Endothelial cell of umbilical vein (primary cell): Measurements from ENCODE around the gene ACVR1C. TPM values are rescaled to one million over a fixed set of nuclear protein-coding genes. Genes with fewer than 3 reads are reported as not detected.

ENCODE experiments used
- BruUV-seq: library from RNA; stranded (reverse); fragments of 400-500 nt; replicated peaks from 2 replicates; lab custom pipeline; 2021; lab: Mats Ljungman, UMichigan
- CTCF ChIA-PET: fragments of 300-600, 350-600 bp; sonication (Branson Sonifier 250); formaldehyde crosslinking; loops from one replicate; lab custom pipeline; 2021; ENCODE audit warnings: antibody characterized with exemption, inconsistent platforms; lab: Charles Lee
- POLR2A ChIA-PET: fragments of 300-600, 350-600 bp; sonication (Branson Sonifier 250); formaldehyde crosslinking; loops from one replicate; lab custom pipeline; 2021; ENCODE audit warnings: antibody characterized with exemption, inconsistent platforms; lab: Charles Lee
- DNase-seq: peaks from one replicate; pipeline ENCODE4 v3.0.0-alpha.2; 2011; ENCODE audit warnings: low read depth, low spot score
- FAIRE-seq: peaks from 2 replicates; lab custom pipeline; 2011; peaks lifted over from hg19 to GRCh38; lab: Jason Lieb, UNC
- H2AFZ ChIP-seq: 2 replicates; pipeline ENCODE4 v1.6.0; 2012; ENCODE audit warnings: low read depth, low read length, control low read depth, inconsistent platforms
- H3K27ac ChIP-seq: 2 replicates; pipeline ENCODE4 v1.5.1; 2011; ENCODE audit warnings: low read depth, mild to moderate bottlenecking, control low read depth, low read length, moderate library complexity; ENCODE audit not compliant: insufficient read depth
- H3K27me3 ChIP-seq, 2 experiments: 2 replicates each; pipeline versions ENCODE4 v1.6.0 to v1.6.1; 2011; ENCODE audit warnings: low read length in 2 of 2, mixed read lengths in 1 of 2; ENCODE audit not compliant: control insufficient read depth in 2 of 2, insufficient read depth in 2 of 2
- H3K36me3 ChIP-seq, 2 experiments: 2 replicates in 1 of 2; 3 replicates in 1 of 2; pipeline ENCODE4 v1.5.1; 2011; ENCODE audit warnings: low read length in 2 of 2, mild to moderate bottlenecking in 1 of 2, moderate library complexity in 1 of 2; ENCODE audit not compliant: control insufficient read depth in 2 of 2, insufficient read depth in 2 of 2; ENCODE audit errors: extremely low read depth in 1 of 2
- H3K4me1 ChIP-seq: 3 replicates; pipeline ENCODE4 v1.5.1; 2011; ENCODE audit warnings: mild to moderate bottlenecking, low read length; ENCODE audit not compliant: control insufficient read depth, insufficient read depth; ENCODE audit errors: extremely low read depth
- H3K4me2 ChIP-seq: 2 replicates; pipeline ENCODE4 v1.6.1; 2011; ENCODE audit warnings: low read length, control low read depth, mixed read lengths; ENCODE audit not compliant: insufficient read depth
- H3K4me3 ChIP-seq, 3 experiments: fragments of 200-600 bp in 1 of 3; sonication (generic), shearing (Covaris generic) in 1 of 3; replicated peaks in 1 of 3; 2 replicates each; pipeline ENCODE4 v1.5.1; 2011 to 2016; ENCODE audit warnings: control low read depth in 3 of 3, low read length in 3 of 3, mild to moderate bottlenecking in 2 of 3, inconsistent platforms in 1 of 3, low read depth in 1 of 3, moderate library complexity in 1 of 3; ENCODE audit not compliant: insufficient read depth in 1 of 3
- H3K79me2 ChIP-seq: 2 replicates; pipeline ENCODE4 v1.6.0; 2012; ENCODE audit warnings: low read length, inconsistent platforms; ENCODE audit not compliant: control insufficient read depth, insufficient read depth
- H3K9ac ChIP-seq: replicated peaks from 2 replicates; pipeline ENCODE3; 2011; ENCODE audit warnings: low read length, control low read depth; ENCODE audit not compliant: insufficient read depth; ENCODE audit errors: extremely low read depth
- H3K9me1 ChIP-seq: replicated peaks from 3 replicates; pipeline ENCODE4 v1.6.0; 2011; ENCODE audit warnings: mild to moderate bottlenecking, low read length; ENCODE audit not compliant: control insufficient read depth, insufficient read depth; ENCODE audit errors: extremely low read depth
- H3K9me3 ChIP-seq: replicated peaks from 2 replicates; pipeline ENCODE4 v1.5.1; 2012; ENCODE audit warnings: low read length, inconsistent platforms; ENCODE audit not compliant: control insufficient read depth, insufficient read depth
- H4K20me1 ChIP-seq: replicated peaks from 2 replicates; pipeline ENCODE3; 2011; ENCODE audit warnings: mild to moderate bottlenecking, low read length; ENCODE audit not compliant: control insufficient read depth, insufficient read depth; ENCODE audit errors: extremely low read depth
- CTCF ChIP-seq, 2 donors: IDR thresholded peaks; 1 replicate in 1 of 2; 2 replicates in 1 of 2; pipeline ENCODE4 v1.5.1; 2011; ENCODE audit warnings: low read length in 2 of 2, mild to moderate bottlenecking in 2 of 2, moderate library complexity in 2 of 2, control low read depth in 1 of 2, inconsistent platforms in 1 of 2, low read depth in 1 of 2; ENCODE audit not compliant: insufficient read depth in 1 of 2; ENCODE audit errors: extremely low read depth in 1 of 2
- EZH2 ChIP-seq: IDR thresholded peaks from 2 replicates; pipeline ENCODE4 v1.6.1; 2012; ENCODE audit warnings: borderline replicate concordance, low read depth, mild to moderate bottlenecking, moderate library complexity, low read length, inconsistent platforms; ENCODE audit not compliant: severe bottlenecking
- GATA2 ChIP-seq: IDR thresholded peaks from 2 replicates; pipeline ENCODE4 v1.7.0; 2011; ENCODE audit warnings: low read depth, mild to moderate bottlenecking, moderate library complexity, mixed read lengths, low read length; ENCODE audit not compliant: insufficient read length, insufficient read depth
- MAX ChIP-seq: IDR thresholded peaks from 2 replicates; pipeline ENCODE4 v1.6.1; 2011; ENCODE audit not compliant: insufficient read depth, insufficient read length
- POLR2A ChIP-seq: IDR thresholded peaks from 2 replicates; pipeline ENCODE4 v1.6.1; 2012; ENCODE audit warnings: low read depth, mild to moderate bottlenecking, control low read depth, low read length
- POLR2AphosphoS5 ChIP-seq: IDR thresholded peaks from 2 replicates; pipeline ENCODE4 v1.6.1; 2012; ENCODE audit warnings: low read depth, mild to moderate bottlenecking, control low read depth, low read length, moderate library complexity; ENCODE audit not compliant: insufficient read depth
- dilution Hi-C: fragments of 300-500 bp; cut with MboI; formaldehyde crosslinking; loops from one replicate; pipeline ENCODE4 v1.15.0; 2019; ENCODE audit warnings: low sequenced_read_pairs; ENCODE audit not compliant: extremely low pct_ligation_motif_present
- intact Hi-C: fragments of 100-400 bp; cut with micrococcal nuclease; formaldehyde crosslinking; loops from one replicate; pipeline ENCODE4 v1.10.0; 2022
- polyA plus RNA-seq, 4 experiments: library from polyadenylated mRNA; depleted of rRNA in 3 of 4; stranded (reverse) in 3 of 4; unstranded in 1 of 4; fragments of >200 nt; gene quantifications; 2 replicates each; pipeline versions ENCODE4 v1.2.1 to v1.2.3, GENCODE V29; 2011 to 2012; ENCODE audit warnings: missing spikeins in 1 of 4
- total RNA-seq: library from RNA; stranded (reverse); gene quantifications from 2 replicates; pipeline ENCODE4 v1.2.3, GENCODE V29; 2021

Gene ACVR1C
- total and polyA plus RNA-seq, 2 donors (not counting 3 experiments of a cell fraction or from before 2014, with no cell fraction given), result not detected

- Histone ChIP-seq H3K9me3 (no peaks in the 10 kb centered on the region), H3K79me2 (no peaks in the 10 kb centered on the region), H3K27ac (no peak overlapping the region), H3K9me1 (no peaks in the 10 kb centered on the region), H3K9ac (no peak overlapping the region), H2AFZ (no peak overlapping the region), H3K4me2 (no peak overlapping the region), H3K36me3 (no peaks in the 10 kb centered on the region), H3K4me1 (no peaks in the 10 kb centered on the region), H4K20me1 (no peaks in the 10 kb centered on the region), H3K27me3 (no peaks in the 10 kb centered on the region), H3K4me3 (no peak overlapping the region)
- DNase-seq (no peak), FAIRE-seq (no peak)
- BruUV-seq, result no TSS peak
- intact Hi-C loops (no loop called here), dilution Hi-C loops (no loop called here)
- TF ChIP-seq CTCF (IDR thresholded peaks at IDR 0.05; ENCODE audit: extremely low read depth in 1 of 2, insufficient read depth in 1 of 2, low read depth in 1 of 2, low read length in 2 of 2), result no peak
- no peak for TF ChIP-seq POLR2AphosphoS5
- ChIA-PET POLR2A (no interaction called here), CTCF (no interaction called here)
These were observed 90.6 kb downstream of the ACVR1C start for GRCh38 chr2:157538064-157538463.

- no peaks in the 10 kb centered on the region for H3K36me3 ChIP-seq
- no peaks in the 10 kb centered on the region for H3K9me1 ChIP-seq
- POLR2A ChIA-PET, result no interaction called here
- BruUV-seq, result no TSS peak
- H3K4me3 ChIP-seq, result no peak overlapping the region
- DNase-seq (no peak), FAIRE-seq (no peak)
- H3K9ac ChIP-seq, result no peak overlapping the region
- dilution Hi-C loops (no loop called here), intact Hi-C loops (no loop called here)
- TF ChIP-seq MAX, result no peak
- TF ChIP-seq GATA2, result no peak
- no peak for TF ChIP-seq POLR2A
- TF ChIP-seq EZH2, result no peak
- no peak overlapping the region for H3K4me2 ChIP-seq
- H3K27me3 ChIP-seq, result no peaks in the 10 kb centered on the region
- no peak overlapping the region for H3K27ac ChIP-seq
- H2AFZ ChIP-seq, result no peak overlapping the region
- H3K79me2 ChIP-seq, result no peaks in the 10 kb centered on the region
- no peaks in the 10 kb centered on the region for H4K20me1 ChIP-seq
- H3K4me1 ChIP-seq, result no peaks in the 10 kb centered on the region
- no peaks in the 10 kb centered on the region for H3K9me3 ChIP-seq
- CTCF ChIA-PET, result no interaction called here
These were observed 91.8 kb downstream of the ACVR1C start for GRCh38 chr2:157536815-157537214.
